B cell (primary cell): ENCODE measurements around the gene COX10. TPM values are rescaled to one million over a fixed set of nuclear protein-coding genes. Genes with fewer than 3 reads are reported as not detected.

Experiments
- ATAC-seq: fragments of 200-7000 bp; cut with Tn5 transposase; one replicate; pipeline ENCODE4 v1.10.0; 2021; ENCODE audit warnings: low read depth, mild to moderate bottlenecking, moderate number of reproducible peaks, moderate library complexity
- CTCF ChIA-PET: fragments of 350-600 bp; sonication (Branson Sonifier 250); formaldehyde crosslinking; loops from one replicate; lab custom pipeline; 2021; ENCODE audit warnings: antibody characterized with exemption, inconsistent platforms; lab: Charles Lee
- POLR2A ChIA-PET: fragments of 350-600 bp; sonication (Branson Sonifier 250); formaldehyde crosslinking; loops from one replicate; lab custom pipeline; 2021; ENCODE audit warnings: antibody characterized with exemption; lab: Charles Lee
- DNase-seq: peaks from one replicate; pipeline ENCODE4 v3.0.0; 2013
- H2AFZ ChIP-seq: 2 replicates; pipeline ENCODE4 v1.6.1; 2012; ENCODE audit warnings: mild to moderate bottlenecking, low read depth, low read length; ENCODE audit not compliant: insufficient read depth, poor library complexity, severe bottlenecking
- H3K27ac ChIP-seq, 2 donors: 1 replicate in 1 of 2; 2 replicates in 1 of 2; pipeline ENCODE4 v1.5.1; 2012 to 2013; ENCODE audit warnings: low read length in 2 of 2, mild to moderate bottlenecking in 2 of 2, moderate library complexity in 1 of 2
- H3K27me3 ChIP-seq, 4 experiments: fragments of 200-600 bp in 1 of 4; sonication (generic) in 1 of 4; replicated peaks in 1 of 4; 1 replicate in 2 of 4; 2 replicates in 2 of 4; pipeline versions ENCODE4 v1.6.1 to v1.7.0; 2013 to 2016; ENCODE audit warnings: low read length in 3 of 4, mild to moderate bottlenecking in 2 of 4, mixed read lengths in 1 of 4, moderate library complexity in 1 of 4; ENCODE audit not compliant: insufficient read depth in 4 of 4, control insufficient read depth in 3 of 4; ENCODE audit errors: control extremely low read depth in 1 of 4
- H3K36me3 ChIP-seq, 2 experiments: replicated peaks in 1 of 2; 1 replicate in 1 of 2; 2 replicates in 1 of 2; pipeline versions ENCODE4 v1.6.1 to v1.7.1; 2013; ENCODE audit warnings: low read length in 1 of 2; ENCODE audit not compliant: insufficient read depth in 2 of 2, control insufficient read depth in 1 of 2; ENCODE audit errors: control extremely low read depth in 1 of 2, extremely low read depth in 1 of 2
- H3K4me1 ChIP-seq, 2 donors: fragments of 200-600 bp in 1 of 2; sonication (generic) in 1 of 2; 1 replicate in 1 of 2; 2 replicates in 1 of 2; pipeline versions ENCODE4 v1.5.1 to v1.6.1; 2013 to 2017; ENCODE audit warnings: low read length in 2 of 2; ENCODE audit not compliant: control insufficient read depth in 2 of 2, insufficient read depth in 2 of 2
- H3K4me2 ChIP-seq: replicated peaks from 2 replicates; pipeline ENCODE3; 2012; ENCODE audit warnings: mild to moderate bottlenecking, low read depth, low read length; ENCODE audit not compliant: poor library complexity, severe bottlenecking
- H3K4me3 ChIP-seq, 5 experiments: fragments of 200-600 bp in 1 of 5; sonication (generic) in 1 of 5; 1 replicate in 3 of 5; 2 replicates in 2 of 5; pipeline versions ENCODE4 v1.5.1 to v1.7.0; 2011 to 2016; ENCODE audit warnings: low read length in 4 of 5, mild to moderate bottlenecking in 4 of 5, low read depth in 2 of 5, control low read depth in 1 of 5, moderate library complexity in 1 of 5; ENCODE audit not compliant: insufficient read depth in 1 of 5; ENCODE audit errors: control extremely low read depth in 1 of 5, extremely low read depth in 1 of 5
- H3K79me2 ChIP-seq: fragments of 200-600 bp; sonication (generic); one replicate; pipeline ENCODE4 v1.6.0; 2016; ENCODE audit warnings: low read length; ENCODE audit not compliant: control insufficient read depth, insufficient read depth
- H3K9ac ChIP-seq: fragments of 200-600 bp; sonication (generic); 2 replicates; pipeline ENCODE4 v1.6.1; 2017; ENCODE audit warnings: mild to moderate bottlenecking, low read length, moderate library complexity
- H3K9me3 ChIP-seq, 3 donors: one replicate each; pipeline versions ENCODE4 v1.6.1 to v1.7.1; 2013; ENCODE audit warnings: low read length in 2 of 3; ENCODE audit not compliant: control insufficient read depth in 2 of 3, insufficient read depth in 1 of 3; ENCODE audit errors: control extremely low read depth in 1 of 3
- H4K20me1 ChIP-seq: 2 replicates; pipeline ENCODE4 v1.6.0; 2012; ENCODE audit warnings: mild to moderate bottlenecking, low read length; ENCODE audit not compliant: insufficient read depth, control insufficient read depth, poor library complexity, severe bottlenecking
- H3K27ac Mint-ChIP-seq: one replicate; pipeline ENCODE4 v1.8.0; 2021; ENCODE audit warnings: mixed read lengths
- H3K27me3 Mint-ChIP-seq: one replicate; pipeline ENCODE4 v1.8.0; 2021; ENCODE audit warnings: mixed read lengths
- H3K4me1 Mint-ChIP-seq: one replicate; pipeline ENCODE4 v1.8.0; 2021; ENCODE audit warnings: mixed read lengths
- H3K4me3 Mint-ChIP-seq: one replicate; pipeline ENCODE4 v1.8.0; 2021; ENCODE audit warnings: mixed read lengths
- H3K9me3 Mint-ChIP-seq: one replicate; pipeline ENCODE4 v1.8.0; 2022; ENCODE audit warnings: mixed read lengths; ENCODE audit not compliant: insufficient read depth
- CTCF ChIP-seq: fragments of 200-600 bp; IDR thresholded peaks from one replicate; pipeline ENCODE4 v1.8.0; 2022; ENCODE audit warnings: antibody characterized with exemption, mild to moderate bottlenecking
- EZH2 ChIP-seq: IDR thresholded peaks from 2 replicates; pipeline ENCODE4 v1.6.1; 2012; ENCODE audit warnings: borderline replicate concordance, low read depth, mild to moderate bottlenecking, moderate library complexity, low read length; ENCODE audit not compliant: insufficient read depth, poor library complexity, severe bottlenecking
- WGBS: methylation state at CpG from one replicate; pipeline ENCODE4 v1.1.5; 2013; ENCODE audit warnings: missing lambda C conversion rate; ENCODE audit not compliant: insufficient coverage; 5-methylcytosine and 5-hydroxymethylcytosine counted together
- intact Hi-C: fragments of 100-400 bp; cut with micrococcal nuclease; formaldehyde crosslinking; loops from one replicate; pipeline ENCODE4 v1.10.0; 2022
- polyA plus RNA-seq: library from polyadenylated mRNA; depleted of rRNA; stranded (reverse); fragments of >200 nt; gene quantifications from 2 replicates; pipeline ENCODE4 v1.2.3, GENCODE V29; 2012
- total RNA-seq, 2 donors: library from RNA; stranded (reverse); fragments of 120-200 nt in 1 of 2; gene quantifications; 1 replicate in 1 of 2; 2 replicates in 1 of 2; pipeline versions ENCODE4 v1.2.3 to v1.2.4, GENCODE V29; 2013 to 2022

The COX10 gene
- total and polyA plus RNA-seq, 2 donors (not counting 1 experiment from before 2014, with no cell fraction given): 21.8 to 23.3 TPM

DNA sequence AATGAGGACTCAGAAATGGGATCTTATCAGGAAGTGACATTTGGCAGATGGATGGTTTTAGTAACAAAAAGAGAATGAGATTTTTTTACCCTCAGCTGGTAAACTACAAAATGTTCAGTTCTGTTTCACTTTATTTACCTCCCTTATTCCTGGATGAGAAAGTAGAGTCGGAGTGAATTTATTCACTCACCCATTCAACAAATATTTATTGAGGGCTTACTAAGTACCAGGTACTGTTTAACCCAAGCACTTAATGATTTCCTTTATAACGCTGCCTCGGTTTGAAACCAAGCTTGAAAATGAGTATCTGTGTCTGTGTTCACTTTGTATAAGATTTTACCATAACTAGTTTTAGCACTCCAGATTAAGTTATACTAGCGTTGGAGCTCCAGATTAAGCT is 129.3 kb downstream of the COX10 start:
- H3K4me1 Mint-ChIP-seq: peaks cover 10% of the 10 kb centered on the region
- H3K36me3 ChIP-seq: peaks cover 0 to 3% of the 10 kb centered on the region in 2 experiments
- no peak overlapping the region for H3K4me3 ChIP-seq
- H3K4me3 Mint-ChIP-seq: no peak overlapping the region
- CTCF ChIA-PET: interaction anchor here (0.8 kb wide), 1 partner anchor 728 kb away, joined by 3 read pairs; no protein-coding TSS in a partner anchor
- H3K4me1 ChIP-seq: peaks cover 3 to 10% of the 10 kb centered on the region in 2 donors
- POLR2A ChIA-PET: no interaction called here
- H3K27ac ChIP-seq: no peak overlapping the region
- ATAC-seq (no peak), DNase-seq (no peak)
- H3K27me3 ChIP-seq: peaks cover 0 to 8% (median 1%) of the 10 kb centered on the region in 4 experiments
- H3K27me3 Mint-ChIP-seq: peaks cover 17% of the 10 kb centered on the region
- no peak overlapping the region for H3K9ac ChIP-seq
- intact Hi-C loops: no loop called here
- TF ChIP-seq CTCF (no peak), EZH2 (no peak)
- no peak overlapping the region for H2AFZ ChIP-seq
- H3K27ac Mint-ChIP-seq: no peak overlapping the region
- H3K9me3 ChIP-seq: peaks cover 0 to 1% (median 0%) of the 10 kb centered on the region in 3 donors
- no peaks in the 10 kb centered on the region for H3K79me2 ChIP-seq
- WGBS: no CpG with 5 or more reads among the region's 4 CpGs
- no peaks in the 10 kb centered on the region for H3K9me3 Mint-ChIP-seq
- H4K20me1 ChIP-seq: peaks cover 46% of the 10 kb centered on the region
- no peak overlapping the region for H3K4me2 ChIP-seq

DNA sequence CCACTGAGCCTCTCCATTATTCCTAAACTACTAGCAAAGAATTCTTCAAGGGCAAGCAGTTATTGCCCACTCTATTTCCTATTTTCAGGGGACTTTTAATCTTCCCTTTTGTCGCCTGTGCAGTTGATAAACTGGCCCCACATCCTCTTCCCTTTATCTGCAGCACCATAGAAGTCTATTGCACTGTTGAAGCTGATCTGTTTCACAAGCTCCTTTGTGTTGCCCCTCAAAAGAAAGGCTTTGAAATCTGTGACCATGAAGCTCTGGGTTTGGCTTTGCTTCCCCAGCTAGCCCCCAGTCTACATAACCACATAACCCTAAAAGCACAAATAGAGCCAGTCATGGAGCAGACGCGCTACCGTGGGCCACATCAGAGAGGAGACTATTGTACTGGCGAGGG is 130.3 kb downstream of the COX10 start:
- Histone ChIP-seq H3K9me3 (peaks cover 0 to 1% (median 0%) of the 10 kb centered on the region in 3 donors), H3K79me2 (no peaks in the 10 kb centered on the region), H2AFZ (no peak overlapping the region), H4K20me1 (peaks cover 46% of the 10 kb centered on the region), H3K4me2 (no peak overlapping the region), H3K27me3 (peaks cover 0 to 8% (median 1%) of the 10 kb centered on the region in 4 experiments), H3K4me3 (no peak overlapping the region), H3K27ac (no peak overlapping the region), H3K4me1 (peaks cover 3 to 10% of the 10 kb centered on the region in 2 donors), H3K36me3 (peaks cover 0 to 3% of the 10 kb centered on the region in 2 experiments), H3K9ac (no peak overlapping the region)
- Mint-ChIP-seq H3K9me3 (no peaks in the 10 kb centered on the region), H3K4me3 (no peak overlapping the region), H3K27me3 (peaks cover 17% of the 10 kb centered on the region), H3K4me1 (peaks cover 9% of the 10 kb centered on the region), H3K27ac (no peak overlapping the region)
- ChIA-PET POLR2A (no interaction called here), CTCF (no interaction called here)
- ATAC-seq: no peak
- TF ChIP-seq CTCF: no peak
- TF ChIP-seq EZH2: no peak
- 57% methylated on average over 1 of the region's 5 CpGs for WGBS
- intact Hi-C loops: no loop called here
- no peak for DNase-seq
